ENCODE measurements around the gene CCDC85B.

CCDC85B gene

DNA sequence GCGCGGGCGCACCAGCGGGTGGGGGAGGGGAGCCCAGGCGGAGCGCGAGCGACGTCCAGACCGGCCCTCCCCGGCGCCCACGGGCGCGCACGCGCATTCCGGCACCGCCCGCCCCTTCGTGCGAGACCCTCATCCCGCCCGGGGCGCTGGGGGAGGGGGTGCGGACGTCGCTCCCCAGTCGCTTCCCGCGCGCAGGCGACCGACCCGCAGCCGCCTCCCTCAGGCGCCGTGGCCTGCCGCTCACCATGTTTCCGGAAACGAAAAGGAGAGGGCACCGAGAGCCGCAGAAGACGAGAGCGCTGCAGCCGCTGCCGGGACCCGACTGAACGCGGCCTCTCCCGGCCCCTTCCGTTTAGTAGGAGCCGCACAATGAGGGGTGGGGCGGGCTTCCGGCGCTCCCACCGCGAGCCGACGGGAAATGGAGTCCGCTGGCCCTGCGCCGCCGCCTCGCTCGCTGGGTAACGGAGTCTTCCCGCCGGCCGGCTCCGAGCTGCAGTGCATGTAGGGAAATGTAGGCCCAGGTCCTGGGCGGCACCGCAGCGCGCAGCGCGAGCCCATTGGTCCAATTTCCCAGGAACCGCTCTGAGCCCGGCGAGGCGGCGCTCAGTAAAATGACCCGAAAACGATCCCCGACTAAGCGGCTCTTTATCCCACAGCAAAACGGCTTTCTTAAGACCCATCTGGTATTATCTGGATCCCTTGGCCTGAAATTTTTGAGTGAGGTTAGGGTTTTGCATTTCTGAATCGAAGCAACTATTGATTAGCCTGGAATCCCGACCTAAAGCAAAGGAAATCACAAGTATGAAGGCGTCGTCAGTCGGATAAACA is 32.4 kb upstream of the CCDC85B start, which contains the start of gene CFL1:
Gene CFL1 (minus strand): TSS at position 328 of the 828 bp plus-strand sequence. CDS start 81 bp downstream, at position 247.
- DNase-seq: peak; percentile 98

DNA sequence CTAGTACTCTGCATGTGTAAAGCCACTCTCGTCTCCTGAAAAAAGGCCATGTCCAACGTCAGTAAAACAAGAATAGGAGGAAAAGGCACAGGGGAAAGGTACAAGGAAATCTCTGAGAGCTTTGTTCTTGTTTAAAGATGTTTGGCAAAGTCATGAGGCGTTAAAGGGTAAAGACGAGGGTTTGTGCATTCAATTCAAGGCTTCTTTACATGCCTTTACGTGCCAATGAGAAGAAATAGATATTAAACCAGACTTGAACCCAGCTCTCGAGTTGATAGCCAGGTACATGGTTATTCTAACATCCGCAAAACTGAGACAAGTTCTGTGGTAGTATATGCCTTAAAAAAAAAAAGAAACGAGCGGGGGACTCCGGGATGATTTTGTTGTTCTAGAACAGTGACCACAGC is 31.8 kb upstream of the CCDC85B start:
- no peak for DNase-seq

DNA sequence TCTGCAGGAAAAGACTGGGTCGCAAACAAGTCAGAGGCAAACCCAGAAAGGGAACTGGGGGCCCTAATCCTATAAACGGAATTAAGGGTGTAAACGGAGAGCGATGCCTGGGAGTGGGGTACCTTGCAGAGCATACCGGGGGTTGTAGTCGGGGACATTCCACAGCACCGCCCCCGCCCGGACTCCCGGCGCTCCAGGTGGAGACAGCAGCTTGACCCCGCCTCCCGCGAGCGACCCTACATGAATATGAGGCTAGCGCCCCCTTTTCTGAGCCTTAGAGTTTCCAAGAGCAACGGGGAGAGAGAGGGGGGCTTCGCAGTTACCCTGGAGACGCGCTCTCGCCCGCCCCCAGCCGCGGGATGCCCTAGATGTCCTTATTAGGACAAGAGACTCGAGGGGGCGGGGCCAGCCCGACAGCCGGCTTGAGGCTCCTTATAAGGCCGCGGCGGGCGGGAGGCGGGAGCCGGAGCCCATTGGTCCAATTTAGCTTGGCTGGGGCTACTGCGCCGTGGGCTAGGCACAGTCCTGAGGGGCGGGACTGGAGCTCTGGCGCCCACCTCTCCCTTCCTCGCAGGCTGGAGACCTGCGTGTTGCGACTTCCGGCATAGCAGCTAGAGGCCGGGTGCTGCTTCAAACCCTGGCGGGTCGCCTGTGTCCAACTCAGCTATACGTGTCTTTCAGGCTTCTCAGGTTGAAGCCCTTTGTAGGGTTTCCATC is 31.2 kb upstream of the CCDC85B start:
- peak; percentile 100 for DNase-seq

DNA sequence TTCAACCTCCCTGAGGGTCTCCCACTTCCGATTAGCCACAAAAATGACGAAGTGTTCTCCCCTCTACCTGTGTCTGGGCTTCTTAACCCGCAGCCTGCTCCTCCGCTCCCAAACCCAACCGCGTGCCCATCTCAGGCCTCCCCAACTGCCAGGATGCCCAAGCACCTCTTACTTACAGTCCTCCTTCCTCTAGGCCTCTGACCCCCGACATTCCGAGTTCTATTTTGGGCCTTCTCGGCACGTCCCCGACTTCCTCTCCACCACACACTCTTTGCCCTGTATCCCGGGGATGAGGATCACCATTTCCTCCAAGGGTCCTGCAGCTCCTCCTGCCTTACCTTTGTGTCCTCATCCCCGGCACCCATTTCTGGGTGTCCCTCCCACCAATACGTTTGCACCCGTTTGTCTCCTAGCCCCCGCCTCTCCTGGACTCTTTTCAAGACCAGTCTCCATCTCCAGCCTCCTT is 30.6 kb upstream of the CCDC85B start:
- DNase-seq: no peak

DNA sequence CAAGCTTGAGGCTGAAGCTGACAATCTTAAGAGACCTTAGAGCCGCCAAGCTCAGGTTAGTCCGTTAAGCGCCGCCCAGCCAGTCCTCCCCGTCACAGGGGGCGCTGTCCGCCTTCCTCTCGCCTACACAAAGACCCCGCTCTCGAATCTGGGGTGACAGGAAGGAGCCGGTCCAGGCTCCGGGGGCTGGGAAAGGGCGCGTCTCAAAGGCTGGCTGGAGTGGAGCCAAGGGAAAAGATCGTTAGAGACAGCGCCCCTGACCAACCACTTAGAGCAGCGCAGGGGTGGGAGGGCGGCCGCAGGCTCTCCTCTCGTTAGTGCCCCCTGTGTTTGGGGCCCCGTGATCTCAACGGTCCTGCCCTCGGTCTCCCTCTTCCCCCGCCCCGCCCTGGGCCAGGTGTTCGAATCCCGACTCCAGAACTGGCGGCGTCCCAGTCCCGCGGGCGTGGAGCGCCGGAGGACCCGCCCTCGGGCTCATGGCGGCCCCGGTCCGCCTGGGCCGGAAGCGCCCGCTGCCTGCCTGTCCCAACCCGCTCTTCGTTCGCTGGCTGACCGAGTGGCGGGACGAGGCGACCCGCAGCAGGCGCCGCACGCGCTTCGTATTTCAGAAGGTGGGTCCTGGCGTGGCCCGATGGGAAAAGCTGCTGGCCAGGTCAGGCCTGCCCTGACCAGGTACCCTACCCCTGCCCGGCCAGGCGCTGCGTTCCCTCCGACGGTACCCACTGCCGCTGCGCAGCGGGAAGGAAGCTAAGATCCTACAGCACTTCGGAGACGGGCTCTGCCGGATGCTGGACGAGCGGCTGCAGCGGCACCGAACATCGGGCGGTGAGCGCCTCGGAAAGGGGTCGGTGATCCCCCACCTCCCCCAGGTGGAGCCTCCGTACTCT is 30.0 kb upstream of the CCDC85B start, which contains the start of gene MUS81:
Gene MUS81 (plus strand): TSS at position 156 of the 887 bp plus-strand sequence. CDS start 321 bp downstream, at position 477.
- DNase-seq: peak; percentile 95

DNA sequence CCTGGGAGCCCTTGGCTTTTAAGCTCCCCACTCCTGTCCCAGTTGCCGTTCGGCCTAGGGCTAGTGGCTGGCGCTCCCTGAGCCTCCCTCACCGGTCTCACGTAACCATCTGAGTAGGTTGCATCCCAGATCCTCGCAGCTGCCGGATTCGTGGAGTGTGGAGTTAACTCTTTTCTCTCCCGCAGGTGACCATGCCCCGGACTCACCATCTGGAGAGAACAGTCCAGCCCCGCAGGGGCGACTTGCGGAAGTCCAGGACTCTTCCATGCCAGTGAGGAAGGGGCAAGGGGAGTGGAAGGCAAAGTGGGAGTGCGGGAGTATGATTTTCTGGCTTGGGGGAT is 29.3 kb upstream of the CCDC85B start:
- DNase-seq: no peak

DNA sequence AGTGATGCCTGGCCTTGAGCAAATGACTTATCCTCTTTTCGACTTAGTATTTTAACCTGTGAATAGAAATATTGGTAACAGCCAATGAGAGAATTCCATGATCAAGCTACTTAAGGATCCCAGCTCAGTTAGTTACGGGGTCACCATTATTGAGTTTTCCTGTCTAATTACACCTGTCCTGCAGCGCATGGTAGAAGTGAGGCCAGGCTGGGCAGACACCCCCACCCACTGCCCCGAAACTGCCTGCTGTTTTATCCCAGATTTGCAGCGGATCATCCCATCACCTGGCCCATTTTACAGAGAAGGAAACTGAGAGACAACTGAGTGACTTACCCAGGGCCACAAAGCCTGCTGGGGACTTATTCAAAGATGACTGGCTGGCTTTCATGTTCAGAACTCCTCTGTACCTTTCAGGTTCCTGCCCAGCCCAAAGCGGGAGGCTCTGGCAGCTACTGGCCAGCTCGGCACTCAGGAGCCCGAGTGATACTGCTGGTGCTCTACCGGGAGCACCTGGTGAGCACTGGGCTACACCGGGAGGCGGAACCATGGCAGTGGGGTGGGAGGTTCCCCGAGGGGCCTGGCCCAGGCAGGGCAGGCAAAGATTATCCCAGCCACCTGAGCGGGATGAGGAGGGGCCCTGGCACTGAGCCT is 28.8 kb upstream of the CCDC85B start:
- DNase-seq: no peak

DNA sequence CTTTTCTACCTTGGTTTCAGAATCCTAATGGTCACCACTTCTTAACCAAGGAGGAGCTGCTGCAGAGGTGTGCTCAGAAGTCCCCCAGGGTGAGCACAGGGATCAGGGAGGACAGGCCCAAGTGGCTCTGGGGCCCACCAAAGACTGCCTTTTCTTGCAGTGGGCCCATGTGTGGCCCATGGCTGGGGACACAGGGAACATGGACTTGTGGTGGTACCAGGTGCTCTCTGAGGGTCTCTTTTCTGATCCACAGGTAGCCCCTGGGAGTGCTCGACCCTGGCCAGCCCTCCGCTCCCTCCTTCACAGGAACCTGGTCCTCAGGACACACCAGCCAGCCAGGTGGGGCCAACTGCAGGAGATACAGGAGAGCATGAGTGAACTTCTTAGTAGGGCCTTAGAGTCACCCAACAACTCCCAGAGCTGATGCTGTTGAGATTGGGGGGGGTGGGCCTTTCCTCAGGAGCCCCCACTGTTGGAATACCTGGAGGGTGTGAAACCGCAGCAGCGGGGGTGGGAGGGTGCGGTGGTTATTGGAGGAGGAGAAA is 28.2 kb upstream of the CCDC85B start:
- no peak for DNase-seq

DNA sequence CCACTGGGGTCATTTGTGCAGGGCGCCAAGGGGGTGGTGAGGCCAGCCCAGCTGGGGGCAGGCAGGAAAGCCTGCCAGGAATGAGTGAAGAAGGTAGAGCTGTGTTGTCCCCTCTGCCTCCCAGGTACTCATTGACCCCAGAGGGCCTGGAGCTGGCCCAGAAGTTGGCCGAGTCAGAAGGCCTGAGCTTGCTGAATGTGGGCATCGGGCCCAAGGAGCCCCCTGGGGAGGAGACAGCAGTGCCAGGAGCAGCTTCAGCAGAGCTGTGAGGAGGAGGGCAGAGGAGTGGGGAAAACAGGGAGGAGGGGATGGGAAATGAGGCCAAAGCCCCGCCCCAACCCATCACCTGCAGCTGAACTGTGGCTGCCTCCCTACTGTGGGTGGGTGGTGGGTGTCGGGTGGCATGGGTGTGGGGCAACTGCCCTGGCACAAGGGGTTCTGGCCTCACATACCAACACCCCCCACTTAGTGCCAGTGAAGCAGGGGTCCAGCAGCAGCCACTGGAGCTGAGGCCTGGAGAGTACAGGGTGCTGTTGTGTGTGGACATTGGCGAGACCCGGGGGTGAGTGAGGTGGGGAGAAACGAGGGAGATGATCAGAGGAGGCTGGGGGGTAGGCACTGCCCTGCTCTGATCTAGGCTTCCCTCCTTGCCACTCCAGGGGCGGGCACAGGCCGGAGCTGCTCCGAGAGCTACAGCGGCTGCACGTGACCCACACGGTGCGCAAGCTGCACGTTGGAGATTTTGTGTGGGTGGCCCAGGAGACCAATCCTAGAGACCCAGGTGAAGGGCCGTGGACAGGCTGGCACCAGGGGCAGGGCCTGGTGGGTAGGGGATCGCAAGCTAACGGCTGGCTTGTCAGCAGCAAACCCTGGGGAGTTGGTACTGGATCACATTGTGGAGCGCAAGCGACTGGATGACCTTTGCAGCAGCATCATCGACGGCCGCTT is 27.3 kb upstream of the CCDC85B start:
- no peak for DNase-seq

DNA sequence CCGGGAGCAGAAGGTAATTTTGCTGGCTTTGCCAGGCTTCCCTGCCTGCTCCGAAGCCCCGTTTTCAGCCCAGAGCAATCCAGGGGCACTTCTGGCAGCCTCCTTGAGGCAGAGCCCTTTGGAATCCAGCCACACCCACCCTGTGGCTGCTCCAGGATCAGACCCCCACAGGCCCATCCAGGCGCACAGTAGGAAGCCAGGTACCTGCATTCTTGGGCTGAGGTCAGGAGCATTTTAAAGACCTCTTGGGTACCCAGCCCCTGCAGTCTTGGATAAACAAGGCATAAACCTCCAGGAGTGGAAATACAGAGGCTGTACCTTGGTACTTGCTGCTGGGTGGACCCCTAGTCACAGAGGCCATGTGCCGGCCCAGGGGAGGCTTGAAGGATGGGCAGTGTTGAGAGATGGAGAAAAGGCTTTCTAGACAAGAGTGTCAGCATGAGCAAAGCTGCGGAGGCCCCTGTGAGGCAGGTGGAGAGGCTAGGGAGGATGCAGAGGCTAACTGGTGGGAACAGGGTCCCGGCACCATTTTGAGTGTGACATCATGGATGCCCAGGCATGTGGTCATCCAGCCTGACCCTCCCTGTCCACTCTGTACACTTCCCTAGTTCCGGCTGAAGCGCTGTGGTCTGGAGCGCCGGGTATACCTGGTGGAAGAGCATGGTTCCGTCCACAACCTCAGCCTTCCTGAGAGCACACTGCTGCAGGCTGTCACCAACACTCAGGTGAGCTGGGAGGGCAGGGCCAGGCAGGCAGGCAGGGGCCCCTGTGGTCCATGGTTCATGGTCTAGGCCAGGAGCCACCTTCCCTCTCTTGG is 26.4 kb upstream of the CCDC85B start:
- DNase-seq: no peak

DNA sequence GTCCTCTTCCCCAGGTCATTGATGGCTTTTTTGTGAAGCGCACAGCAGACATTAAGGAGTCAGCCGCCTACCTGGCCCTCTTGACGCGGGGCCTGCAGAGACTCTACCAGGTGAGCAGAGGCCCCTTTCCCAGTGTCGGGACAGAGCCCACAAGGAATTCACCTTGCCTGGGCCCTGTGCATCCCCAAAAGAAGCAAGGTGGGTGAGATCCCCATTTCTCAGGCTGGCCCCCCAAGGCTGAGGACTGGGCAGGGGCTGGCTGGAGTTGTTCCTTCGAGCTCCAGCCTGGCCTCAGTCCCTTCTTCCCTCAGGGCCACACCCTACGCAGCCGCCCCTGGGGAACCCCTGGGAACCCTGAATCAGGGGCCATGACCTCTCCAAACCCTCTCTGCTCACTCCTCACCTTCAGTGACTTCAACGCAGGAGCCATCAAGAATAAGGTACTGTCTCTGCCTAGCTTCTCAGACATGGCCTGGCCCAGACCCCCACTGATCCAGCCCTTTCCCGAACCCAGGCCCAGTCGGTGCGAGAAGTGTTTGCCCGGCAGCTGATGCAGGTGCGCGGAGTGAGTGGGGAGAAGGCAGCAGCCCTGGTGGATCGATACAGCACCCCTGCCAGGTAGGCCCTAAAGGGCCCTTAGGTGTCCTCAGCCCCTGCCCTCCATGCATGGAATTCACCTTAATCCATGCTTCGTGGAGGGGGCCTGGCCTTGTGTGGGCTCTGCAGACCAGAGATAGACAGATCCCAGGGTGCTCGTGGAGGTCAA is 25.6 kb upstream of the CCDC85B start:
- DNase-seq: no peak

DNA sequence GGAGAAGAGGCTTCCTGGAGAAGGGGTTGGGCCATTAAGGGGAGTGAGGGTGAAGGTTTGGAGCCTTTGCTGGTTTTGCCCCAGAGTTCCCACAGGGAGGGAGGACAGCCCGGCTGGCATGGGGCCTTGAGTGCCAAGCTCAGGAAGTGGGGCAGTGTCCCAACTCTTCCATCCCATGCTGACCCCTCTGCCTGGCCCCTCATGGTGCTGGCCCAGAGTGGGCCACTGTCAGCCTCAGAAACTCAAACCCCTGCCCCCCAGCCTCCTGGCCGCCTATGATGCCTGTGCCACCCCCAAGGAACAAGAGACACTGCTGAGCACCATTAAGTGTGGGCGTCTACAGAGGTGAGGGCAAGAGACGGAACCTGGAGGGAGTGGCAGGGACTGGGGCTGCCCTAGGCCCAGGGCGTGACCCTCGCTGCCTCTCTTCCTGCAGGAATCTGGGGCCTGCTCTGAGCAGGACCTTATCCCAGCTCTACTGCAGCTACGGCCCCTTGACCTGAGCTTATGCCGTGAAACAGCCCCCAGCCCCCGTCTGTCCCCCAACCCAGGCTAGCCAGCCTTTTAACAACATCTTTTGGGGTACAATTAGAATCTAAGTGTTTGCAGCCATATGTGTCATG is 24.8 kb upstream of the CCDC85B start:
- DNase-seq: no peak

DNA sequence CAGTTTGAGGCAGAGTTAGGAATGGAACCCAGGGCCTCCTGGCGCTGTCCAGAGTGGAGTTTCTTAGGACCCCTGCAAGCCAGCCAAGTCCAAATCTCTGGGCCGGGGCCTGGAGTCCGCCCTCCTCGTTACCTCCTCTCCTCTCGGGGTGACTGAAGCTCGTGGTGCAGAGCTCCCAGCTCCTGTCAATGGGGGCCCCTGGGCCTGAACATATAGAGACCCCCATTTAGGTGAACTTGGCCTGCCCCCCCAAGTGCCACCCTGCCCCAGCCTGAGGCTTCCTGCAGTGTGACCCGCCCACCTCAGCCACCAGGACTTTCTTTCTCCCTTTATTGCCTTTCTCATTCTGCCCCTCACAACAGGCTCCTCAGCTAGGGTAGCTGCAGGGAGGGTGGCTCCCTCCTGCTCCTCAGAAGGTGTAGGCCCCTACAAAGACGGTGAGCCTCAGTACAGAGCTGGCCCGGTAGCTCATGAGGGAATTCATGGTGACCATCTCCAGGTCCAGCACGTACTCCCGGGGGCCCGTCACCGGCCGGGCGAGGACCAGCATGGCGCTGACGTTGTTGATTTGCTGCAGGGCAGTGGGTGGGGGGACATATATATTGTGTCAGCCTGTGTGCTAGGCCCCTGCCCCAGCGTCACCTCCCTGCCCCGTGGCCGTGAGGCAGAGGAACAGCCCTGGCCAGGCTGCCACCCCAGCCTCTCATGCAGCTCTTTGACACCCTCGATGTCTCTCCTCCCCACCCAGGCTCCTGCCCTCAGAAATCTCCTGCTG is 23.8 kb upstream of the CCDC85B start:
- no peak for DNase-seq

DNA sequence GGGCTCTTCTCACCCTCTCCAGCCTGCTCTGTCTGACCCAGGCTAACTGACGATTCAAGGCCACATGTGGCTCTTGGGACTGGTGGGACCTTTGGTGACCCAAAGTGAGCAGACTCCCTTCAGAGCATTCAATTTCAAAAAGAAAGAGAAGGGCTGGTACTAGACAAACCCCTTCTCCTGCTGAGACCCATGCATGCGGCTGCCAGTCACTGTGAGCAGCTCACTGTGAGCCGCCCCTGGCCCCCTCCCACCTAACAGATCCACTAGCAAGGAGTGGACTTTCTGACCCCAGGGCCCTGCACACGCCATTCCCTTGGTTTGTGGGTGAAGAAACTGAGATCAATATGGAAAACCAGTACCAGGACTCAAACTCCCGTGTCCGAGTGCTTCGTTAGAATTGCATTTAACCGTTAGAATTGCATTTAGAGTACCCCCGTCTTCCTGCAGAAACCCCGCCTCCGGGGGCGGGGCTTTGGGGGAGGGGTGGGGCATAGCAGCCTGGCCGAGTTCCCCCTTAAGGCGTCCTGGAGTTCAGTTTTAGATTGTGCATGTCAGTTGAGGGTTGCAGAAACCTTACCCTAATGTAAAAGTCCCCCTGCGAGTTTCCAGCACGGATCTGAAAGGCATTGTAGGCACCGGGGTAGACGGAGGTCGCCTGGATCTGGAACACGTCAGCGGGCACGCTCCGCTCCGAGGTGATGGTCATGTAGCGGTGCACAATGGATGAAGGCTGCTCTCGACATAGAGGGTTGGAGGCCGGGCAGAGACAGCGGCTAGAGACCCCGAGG is 23.0 kb upstream of the CCDC85B start:
- no peak for DNase-seq

DNA sequence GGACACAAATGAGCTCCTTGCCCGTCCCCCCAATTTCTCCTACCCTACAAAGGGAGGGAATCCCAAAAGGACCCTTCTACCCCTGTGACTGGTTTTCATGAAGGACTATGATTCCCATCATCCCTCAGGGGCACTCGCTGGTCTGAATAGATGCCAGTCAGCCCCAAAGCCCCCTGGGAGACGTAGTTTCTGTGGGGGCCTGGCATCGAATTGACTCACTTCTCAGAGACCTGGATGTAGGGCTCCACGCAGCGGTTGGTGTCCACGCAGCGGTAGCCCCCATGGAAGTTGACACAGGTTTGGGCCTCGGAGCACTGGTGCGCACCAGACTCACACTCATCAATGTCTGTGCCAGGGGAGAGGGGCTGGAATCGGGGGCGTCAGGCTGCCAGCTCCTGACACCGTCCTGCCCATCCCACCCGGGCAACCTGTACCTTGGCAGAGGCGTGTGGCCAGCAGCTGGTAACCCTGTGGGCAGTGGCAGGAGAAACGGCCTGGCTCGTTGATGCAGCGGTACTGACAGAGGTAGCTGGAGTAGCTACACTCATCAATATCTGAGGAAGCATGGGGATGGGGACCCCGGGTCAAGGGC is 22.3 kb upstream of the CCDC85B start:
- no peak for DNase-seq

DNA sequence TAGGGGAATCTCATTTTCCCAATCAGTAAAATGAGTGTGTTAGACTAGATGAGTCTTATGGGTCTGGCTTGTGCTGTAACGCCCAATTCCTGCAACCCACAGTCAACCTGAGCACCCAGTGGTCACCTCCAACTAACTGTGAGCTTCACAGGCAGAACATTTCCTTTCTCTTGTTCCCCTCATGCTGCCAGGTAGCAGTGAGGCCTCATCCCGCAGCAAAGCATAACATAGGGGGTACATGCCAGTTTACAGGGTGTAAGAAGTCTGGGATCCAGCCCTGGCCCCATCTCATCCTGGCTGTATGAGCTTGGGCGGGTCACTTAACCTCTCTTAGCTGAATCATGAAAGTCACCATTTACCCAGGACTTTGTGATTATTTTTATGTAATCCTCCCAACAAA is 21.6 kb upstream of the CCDC85B start:
- no peak for DNase-seq
